Measurements from ENCODE around the gene ALLC.
A peak's percentile ranks its signal among the peaks of the same experiment; 100 is the strongest.

ALLC gene

GRCh38 chr2:3729786-3730185 is 71.8 kb downstream of the ALLC start:
- Histone ChIP-seq H3K4me1 (ENCODE audit: control insufficient read depth, insufficient read depth, low read length) (no peaks in the 10 kb centered on the region), H3K9ac (ENCODE audit: low read length) (no peak overlapping the region), H3K27me3 (replicated peaks; ENCODE audit: control insufficient read depth, insufficient read depth, low read length) (peaks cover 43% of the 10 kb centered on the region), H3K9me3 (ENCODE audit: control insufficient read depth, low read length) (no peaks in the 10 kb centered on the region), H3K36me3 (ENCODE audit: control insufficient read depth, insufficient read depth, low read length, severe bottlenecking) (no peaks in the 10 kb centered on the region), H3K4me3 (ENCODE audit: low read length) (no peak overlapping the region)
- DNase-seq (ENCODE audit: low read depth), result no peak

DNA sequence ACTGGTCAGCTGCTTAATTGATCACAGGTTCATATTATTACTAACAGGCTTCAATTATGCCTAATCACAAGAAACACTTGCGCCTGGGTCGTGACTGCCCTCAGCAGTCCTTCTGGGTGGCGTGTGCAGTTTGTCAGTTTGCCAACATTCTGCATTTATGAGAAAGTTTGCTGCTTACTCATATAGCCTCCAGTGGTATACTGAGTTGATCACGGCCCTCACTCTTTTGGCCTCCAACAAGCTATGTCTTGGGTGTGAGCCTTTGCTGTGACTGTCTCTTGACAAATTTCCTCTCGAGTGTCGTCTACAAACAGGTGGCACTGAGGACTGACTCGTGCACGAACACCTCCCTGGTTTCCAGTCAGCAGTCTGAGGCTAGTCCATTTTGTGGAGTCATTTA is 72.6 kb downstream of the ALLC start:
- H3K9me3 ChIP-seq (ENCODE audit: control insufficient read depth, low read length), result no peaks in the 10 kb centered on the region
- H3K4me3 ChIP-seq (ENCODE audit: low read length), result no peak overlapping the region
- H3K4me1 ChIP-seq (ENCODE audit: control insufficient read depth, insufficient read depth, low read length), result no peaks in the 10 kb centered on the region
- peaks cover 48% of the 10 kb centered on the region for H3K27me3 ChIP-seq (replicated peaks; ENCODE audit: control insufficient read depth, insufficient read depth, low read length)
- no peaks in the 10 kb centered on the region for H3K36me3 ChIP-seq (ENCODE audit: control insufficient read depth, insufficient read depth, low read length, severe bottlenecking)
- H3K9ac ChIP-seq (ENCODE audit: low read length), result no peak overlapping the region
- DNase-seq (ENCODE audit: low read depth), result peak; percentile 5

- Histone ChIP-seq H3K36me3 (ENCODE audit: control insufficient read depth, insufficient read depth, low read length, severe bottlenecking) (no peaks in the 10 kb centered on the region), H3K9me3 (ENCODE audit: control insufficient read depth, low read length) (no peaks in the 10 kb centered on the region), H3K4me3 (ENCODE audit: low read length) (no peak overlapping the region), H3K27me3 (replicated peaks; ENCODE audit: control insufficient read depth, insufficient read depth, low read length) (peaks cover 56% of the 10 kb centered on the region), H3K4me1 (ENCODE audit: control insufficient read depth, insufficient read depth, low read length) (no peaks in the 10 kb centered on the region), H3K9ac (ENCODE audit: low read length) (no peak overlapping the region)
- DNase-seq (ENCODE audit: low read depth), result no peak
Observed at GRCh38 chr2:3731829-3732228, 73.8 kb downstream of the ALLC start.

DNA sequence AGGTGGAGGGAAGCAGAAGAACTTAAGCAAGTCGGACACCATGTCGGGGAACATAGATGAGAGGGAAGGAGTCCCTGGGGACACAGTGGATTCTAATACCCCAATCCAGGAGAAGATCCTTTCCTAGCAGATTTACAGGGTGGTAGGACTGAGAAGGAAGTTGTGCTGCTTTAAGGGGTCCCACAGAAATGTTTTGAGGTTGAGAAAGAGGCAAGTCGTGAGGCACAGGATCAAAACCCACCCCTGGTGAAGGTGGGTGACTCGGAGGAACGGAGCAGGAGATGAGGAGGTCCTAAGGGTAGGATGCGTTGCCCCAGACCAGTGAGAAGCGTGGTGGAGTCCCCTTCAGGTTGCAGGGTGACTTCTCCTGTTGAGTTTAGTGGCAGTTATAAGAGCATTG is 78.1 kb downstream of the ALLC start:
- Histone ChIP-seq H3K4me1 (ENCODE audit: control insufficient read depth, insufficient read depth, low read length) (no peaks in the 10 kb centered on the region), H3K4me3 (ENCODE audit: low read length) (no peak overlapping the region), H3K9ac (ENCODE audit: low read length) (no peak overlapping the region), H3K36me3 (ENCODE audit: control insufficient read depth, insufficient read depth, low read length, severe bottlenecking) (no peaks in the 10 kb centered on the region), H3K27me3 (replicated peaks; ENCODE audit: control insufficient read depth, insufficient read depth, low read length) (peaks cover 45% of the 10 kb centered on the region), H3K9me3 (ENCODE audit: control insufficient read depth, low read length) (no peaks in the 10 kb centered on the region)
- DNase-seq (ENCODE audit: low read depth), result no peak

DNA sequence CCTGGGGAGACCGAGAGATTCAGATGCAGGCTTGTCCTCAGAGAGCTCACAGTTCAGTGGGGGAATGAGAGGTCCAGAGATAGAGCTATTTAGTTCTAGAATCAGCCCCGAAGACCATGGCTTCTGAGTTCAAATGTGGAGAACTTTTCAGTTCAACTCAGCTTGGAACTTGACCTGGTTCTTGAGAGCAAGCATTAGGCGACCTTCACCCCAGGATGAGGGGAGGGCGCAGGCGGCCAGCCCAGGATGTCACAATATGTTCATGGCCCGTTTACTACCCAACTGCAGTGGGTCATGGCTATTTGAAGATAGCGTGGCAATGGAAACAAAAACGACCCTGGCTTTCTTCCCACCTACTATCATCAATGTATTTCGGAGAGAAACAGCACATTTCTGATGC is 79.1 kb downstream of the ALLC start:
- DNase-seq (ENCODE audit: low read depth), result no peak
- H3K4me1 ChIP-seq (ENCODE audit: control insufficient read depth, insufficient read depth, low read length), result no peaks in the 10 kb centered on the region
- H3K4me3 ChIP-seq (ENCODE audit: low read length), result no peak overlapping the region
- no peaks in the 10 kb centered on the region for H3K36me3 ChIP-seq (ENCODE audit: control insufficient read depth, insufficient read depth, low read length, severe bottlenecking)
- no peak overlapping the region for H3K9ac ChIP-seq (ENCODE audit: low read length)
- H3K9me3 ChIP-seq (ENCODE audit: control insufficient read depth, low read length), result no peaks in the 10 kb centered on the region
- H3K27me3 ChIP-seq (replicated peaks; ENCODE audit: control insufficient read depth, insufficient read depth, low read length), result peaks cover 42% of the 10 kb centered on the region

- Histone ChIP-seq H3K9me3 (ENCODE audit: control insufficient read depth, low read length) (no peaks in the 10 kb centered on the region), H3K27me3 (replicated peaks; ENCODE audit: control insufficient read depth, insufficient read depth, low read length) (peaks cover 34% of the 10 kb centered on the region), H3K4me3 (ENCODE audit: low read length) (no peak overlapping the region), H3K4me1 (ENCODE audit: control insufficient read depth, insufficient read depth, low read length) (no peaks in the 10 kb centered on the region), H3K9ac (ENCODE audit: low read length) (no peak overlapping the region), H3K36me3 (ENCODE audit: control insufficient read depth, insufficient read depth, low read length, severe bottlenecking) (no peaks in the 10 kb centered on the region)
- peak; percentile 10 for DNase-seq (ENCODE audit: low read depth)
Observed at GRCh38 chr2:3738454-3738853, 80.5 kb downstream of the ALLC start.

DNA sequence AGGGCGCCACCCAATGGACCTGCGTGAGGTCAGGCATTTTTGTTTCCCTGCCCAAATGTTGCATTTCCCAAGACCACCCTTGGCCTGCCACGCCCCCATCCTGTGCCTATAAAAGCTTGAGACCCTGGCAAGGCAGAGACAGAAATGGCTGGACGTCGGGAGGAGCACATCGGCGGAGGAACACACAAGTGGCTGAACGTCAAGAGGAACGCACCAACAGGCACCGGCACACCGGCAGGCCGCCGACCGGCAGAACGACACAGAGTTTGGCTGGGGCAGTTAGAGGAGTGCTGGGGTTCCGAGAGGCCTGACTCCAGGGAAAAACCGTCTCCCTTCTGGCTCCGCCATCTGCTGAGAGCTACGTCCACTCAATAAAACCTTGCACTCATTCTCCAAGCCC is 81.3 kb downstream of the ALLC start:
- DNase-seq (ENCODE audit: low read depth), result no peak
- H3K9me3 ChIP-seq (ENCODE audit: control insufficient read depth, low read length), result no peaks in the 10 kb centered on the region
- H3K4me3 ChIP-seq (ENCODE audit: low read length), result no peak overlapping the region

GRCh38 chr2:3741396-3741795 is 83.4 kb downstream of the ALLC start:
- Histone ChIP-seq H3K9me3 (ENCODE audit: control insufficient read depth, low read length) (no peaks in the 10 kb centered on the region), H3K9ac (ENCODE audit: low read length) (no peak overlapping the region), H3K4me1 (ENCODE audit: control insufficient read depth, insufficient read depth, low read length) (no peaks in the 10 kb centered on the region), H3K27me3 (replicated peaks; ENCODE audit: control insufficient read depth, insufficient read depth, low read length) (peaks cover 10% of the 10 kb centered on the region), H3K36me3 (ENCODE audit: control insufficient read depth, insufficient read depth, low read length, severe bottlenecking) (no peaks in the 10 kb centered on the region), H3K4me3 (ENCODE audit: low read length) (no peak overlapping the region)
- no peak for DNase-seq (ENCODE audit: low read depth)

More for the DNA sequence above, 81.3 kb downstream of the ALLC start:
- Histone ChIP-seq H3K36me3 (ENCODE audit: control insufficient read depth, insufficient read depth, low read length, severe bottlenecking) (no peaks in the 10 kb centered on the region), H3K27me3 (replicated peaks; ENCODE audit: control insufficient read depth, insufficient read depth, low read length) (peaks cover 27% of the 10 kb centered on the region), H3K4me1 (ENCODE audit: control insufficient read depth, insufficient read depth, low read length) (no peaks in the 10 kb centered on the region), H3K9ac (ENCODE audit: low read length) (no peak overlapping the region)

DNA sequence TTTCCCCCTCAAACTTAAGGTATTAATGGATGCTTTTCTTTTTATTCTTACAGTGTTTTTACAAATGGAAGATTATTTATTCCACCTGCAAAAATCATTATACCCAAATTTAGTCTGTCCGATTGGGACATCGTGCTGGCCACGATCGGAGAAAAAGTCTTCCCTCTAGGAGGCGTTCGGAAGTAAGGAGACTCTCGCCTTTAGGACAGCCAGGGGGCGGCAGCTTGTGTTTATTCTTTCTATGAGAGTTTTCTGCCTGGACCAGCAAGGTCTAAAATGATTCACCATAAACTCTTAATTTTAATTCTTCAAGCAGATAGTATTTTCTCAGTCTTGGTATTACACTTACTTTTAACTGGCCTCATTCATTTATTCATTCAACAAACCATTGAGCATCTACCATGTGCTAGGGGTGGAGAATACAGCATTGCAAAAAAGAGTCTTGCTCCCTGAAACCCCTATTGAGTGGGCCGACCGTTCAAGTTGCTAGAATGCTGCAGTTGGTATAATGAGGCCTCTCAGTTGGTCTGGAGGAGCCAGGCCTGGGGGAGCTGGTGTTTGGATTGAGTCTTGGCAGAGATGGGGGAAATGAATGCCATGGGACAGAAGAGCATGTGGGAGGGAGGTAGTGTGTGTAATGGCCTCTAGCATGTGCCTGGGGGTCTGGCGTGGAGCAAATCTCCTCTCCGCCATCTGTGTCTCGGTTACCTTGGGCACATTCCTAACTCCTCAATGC is 84.0 kb downstream of the ALLC start:
- H3K4me1 ChIP-seq (ENCODE audit: control insufficient read depth, insufficient read depth, low read length), result no peaks in the 10 kb centered on the region
- H3K9me3 ChIP-seq (ENCODE audit: control insufficient read depth, low read length), result no peaks in the 10 kb centered on the region
- H3K36me3 ChIP-seq (ENCODE audit: control insufficient read depth, insufficient read depth, low read length, severe bottlenecking), result no peaks in the 10 kb centered on the region
- peaks cover 5% of the 10 kb centered on the region for H3K27me3 ChIP-seq (replicated peaks; ENCODE audit: control insufficient read depth, insufficient read depth, low read length)
- no peak overlapping the region for H3K9ac ChIP-seq (ENCODE audit: low read length)
- no peak for DNase-seq (ENCODE audit: low read depth)
- H3K4me3 ChIP-seq (ENCODE audit: low read length), result no peak overlapping the region

- Histone ChIP-seq H3K4me1 (ENCODE audit: control insufficient read depth, insufficient read depth, low read length) (no peaks in the 10 kb centered on the region), H3K36me3 (ENCODE audit: control insufficient read depth, insufficient read depth, low read length, severe bottlenecking) (no peaks in the 10 kb centered on the region), H3K4me3 (ENCODE audit: low read length) (no peak overlapping the region), H3K9ac (ENCODE audit: low read length) (no peak overlapping the region), H3K9me3 (ENCODE audit: control insufficient read depth, low read length) (no peaks in the 10 kb centered on the region), H3K27me3 (replicated peaks; ENCODE audit: control insufficient read depth, insufficient read depth, low read length) (no peaks in the 10 kb centered on the region)
- no peak for DNase-seq (ENCODE audit: low read depth)
Observed at GRCh38 chr2:3742743-3743508, 84.9 kb downstream of the ALLC start.

DNA sequence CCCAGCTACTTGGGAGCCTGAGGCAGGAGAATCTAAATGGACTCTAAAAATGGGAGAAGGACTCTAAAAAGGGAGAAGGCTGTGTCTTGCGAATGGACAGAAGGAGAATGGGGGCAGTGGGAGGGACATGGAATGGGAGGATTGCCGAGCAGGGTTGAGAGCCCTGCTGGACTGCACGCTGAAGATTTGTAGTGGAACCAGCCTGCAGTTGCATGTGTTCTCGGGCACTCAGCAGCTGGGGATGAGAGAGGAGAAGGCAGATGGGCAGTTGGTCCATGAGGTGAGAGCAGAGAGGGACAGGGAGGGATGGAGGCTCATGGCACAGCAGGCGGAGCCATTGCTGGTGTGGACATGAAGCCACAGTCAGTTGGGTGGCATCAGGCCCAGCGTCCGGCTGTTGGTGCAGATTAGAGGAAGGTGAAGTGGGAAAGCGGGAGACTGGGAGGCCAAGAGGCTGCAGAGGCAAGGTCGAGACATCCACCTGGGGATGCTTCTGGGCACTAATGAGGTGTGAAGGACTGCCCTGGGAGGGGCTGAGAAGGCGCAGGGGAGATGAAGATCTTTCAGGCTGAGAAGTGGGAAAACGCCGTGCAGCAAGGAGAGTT is 86.1 kb downstream of the ALLC start:
- no peaks in the 10 kb centered on the region for H3K27me3 ChIP-seq (replicated peaks; ENCODE audit: control insufficient read depth, insufficient read depth, low read length)
- no peak for DNase-seq (ENCODE audit: low read depth)
- no peaks in the 10 kb centered on the region for H3K9me3 ChIP-seq (ENCODE audit: control insufficient read depth, low read length)
- H3K9ac ChIP-seq (ENCODE audit: low read length), result no peak overlapping the region
- H3K36me3 ChIP-seq (ENCODE audit: control insufficient read depth, insufficient read depth, low read length, severe bottlenecking), result no peaks in the 10 kb centered on the region
- H3K4me3 ChIP-seq (ENCODE audit: low read length), result no peak overlapping the region
- H3K4me1 ChIP-seq (ENCODE audit: control insufficient read depth, insufficient read depth, low read length), result no peaks in the 10 kb centered on the region
